Ishikawa (cell line): Measurements from ENCODE around the gene DICER1.

Experiments used
- CEBPB ChIP-seq: IDR thresholded peaks from 2 replicates; pipeline ENCODE4 v1.6.1; 2012
- CREB1 ChIP-seq: IDR thresholded peaks from 2 replicates; pipeline ENCODE4 v1.6.1; 2012; ENCODE audit warnings: low read depth
- EGR1 ChIP-seq: IDR thresholded peaks from 2 replicates; pipeline ENCODE4 v1.6.1; 2012
- EP300 ChIP-seq: IDR thresholded peaks from 2 replicates; pipeline ENCODE4 v1.6.1; 2012; ENCODE audit warnings: borderline replicate concordance
- FOXM1 ChIP-seq: IDR thresholded peaks from 2 replicates; pipeline ENCODE4 v1.6.1; 2012; ENCODE audit warnings: low read depth, borderline replicate concordance
- MAX ChIP-seq: IDR thresholded peaks from 2 replicates; pipeline ENCODE4 v1.6.1; 2012
- NFIC ChIP-seq: IDR thresholded peaks from 2 replicates; pipeline ENCODE4 v1.6.1; 2012
- RAD21 ChIP-seq: IDR thresholded peaks from 2 replicates; pipeline ENCODE4 v1.6.1; 2012; ENCODE audit warnings: low read depth
- REST ChIP-seq: IDR thresholded peaks from 2 replicates; pipeline ENCODE4 v1.6.1; 2012; ENCODE audit warnings: low read depth, mild to moderate bottlenecking
- TAF1 ChIP-seq: IDR thresholded peaks from 2 replicates; pipeline ENCODE4 v1.6.1; 2012; ENCODE audit warnings: low read depth, mild to moderate bottlenecking
- TCF12 ChIP-seq: IDR thresholded peaks from 2 replicates; pipeline ENCODE4 v1.6.1; 2012; ENCODE audit warnings: low read depth
- TEAD4 ChIP-seq: IDR thresholded peaks from 2 replicates; pipeline ENCODE4 v1.6.1; 2012
- USF1 ChIP-seq: IDR thresholded peaks from 2 replicates; pipeline ENCODE4 v1.6.1; 2012
- YY1 ChIP-seq: IDR thresholded peaks from 2 replicates; pipeline ENCODE4 v1.6.1; 2012; ENCODE audit warnings: low read depth
- ZBTB7A ChIP-seq: IDR thresholded peaks from 2 replicates; pipeline ENCODE4 v1.6.1; 2012; ENCODE audit warnings: low read depth

Gene DICER1

GRCh38 chr14:95137804-95138167 is 19.5 kb downstream of the DICER1 start:
- no peak for TF ChIP-seq REST
- TF ChIP-seq ZBTB7A = no peak

- no peak for TF ChIP-seq TCF12
- no peak for TF ChIP-seq TAF1
- TF ChIP-seq MAX = no peak
- TF ChIP-seq YY1 = no peak
- TF ChIP-seq NFIC = no peak
- no peak for TF ChIP-seq EP300
- TF ChIP-seq TEAD4 = no peak
- no peak for TF ChIP-seq USF1
- TF ChIP-seq CEBPB = no peak
- no peak for TF ChIP-seq EGR1
- no peak for TF ChIP-seq CREB1
- no peak for TF ChIP-seq RAD21
- TF ChIP-seq FOXM1 = no peak
- TF ChIP-seq ZBTB7A = no peak
- TF ChIP-seq REST = no peak
Observed at GRCh38 chr14:95137164-95137803, 20.0 kb downstream of the DICER1 start.

- no peak for TF ChIP-seq REST
- TF ChIP-seq NFIC = no peak
- no peak for TF ChIP-seq TAF1
- TF ChIP-seq EP300 = no peak
- no peak for TF ChIP-seq RAD21
- no peak for TF ChIP-seq USF1
- TF ChIP-seq YY1 = no peak
- TF ChIP-seq ZBTB7A = no peak
- TF ChIP-seq TCF12 = no peak
- TF ChIP-seq TEAD4 = no peak
- TF ChIP-seq EGR1 = no peak
- TF ChIP-seq FOXM1 = no peak
- no peak for TF ChIP-seq CREB1
- TF ChIP-seq CEBPB = no peak
- no peak for TF ChIP-seq MAX
Observed at GRCh38 chr14:95136631-95137030, 20.7 kb downstream of the DICER1 start.

- TF ChIP-seq CREB1 (no peak), TCF12 (no peak), FOXM1 (no peak), EP300 (no peak), RAD21 (no peak), TEAD4 (no peak), CEBPB (no peak)
Observed at GRCh38 chr14:95134304-95134933, 22.9 kb downstream of the DICER1 start.
